ENCODE data around the gene ELF4. TPM values are rescaled to one million over a fixed set of nuclear protein-coding genes. Genes with fewer than 3 reads are reported as not detected.

ELF4 gene
- total RNA-seq, 1 experiment from 2014 or later: 0.81 TPM

DNA sequence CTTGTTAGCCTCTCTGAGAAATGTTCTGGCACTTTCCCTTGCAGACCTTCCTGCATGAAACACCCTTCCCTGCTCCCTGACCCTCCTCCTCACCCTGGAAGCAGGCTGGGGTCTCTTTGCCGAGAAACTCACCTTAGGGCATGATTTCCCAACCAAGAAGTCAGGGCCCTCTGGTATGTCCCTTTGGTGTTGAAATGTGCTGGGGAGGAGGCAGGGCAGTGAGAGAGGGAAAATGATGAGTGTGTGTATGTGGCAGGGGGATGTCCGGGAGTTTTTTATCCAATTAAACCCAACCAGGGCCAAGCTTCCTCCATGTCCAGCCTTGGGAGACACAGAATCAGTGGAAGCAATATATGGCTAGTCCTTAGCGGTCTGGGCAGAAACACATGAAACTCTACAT is 5.1 kb downstream of the ELF4 start:
- no peak overlapping the region for H3K27ac ChIP-seq (ENCODE audit: insufficient read length, low read depth, low read length)
- WGBS (ENCODE audit: extremely low coverage, insufficient read length, low lambda C conversion rate): no CpG with 5 or more reads among the region's 3 CpGs
- H2BK15ac ChIP-seq (ENCODE audit: low read depth, low read length): no peak overlapping the region
- H3K56ac ChIP-seq (ENCODE audit: insufficient read length, low read depth, low read length): no peak overlapping the region
- no peak overlapping the region for H3K9ac ChIP-seq (ENCODE audit: extremely low read depth, insufficient read length, low read length)
- 0 out of 7 replicates have a peak, but pooled peaks cover 0 to 2% (median 0%) of the 10 kb centered on the region in 3 experiments for H3K36me3 Mint-ChIP-seq (ENCODE audit: insufficient read depth in 1 of 3, low read depth in 3 of 3)
- no peak overlapping the region for H3K4me2 ChIP-seq (ENCODE audit: insufficient read depth, insufficient read length, low read length)
- H3K4me1 ChIP-seq (ENCODE audit: insufficient read depth, low read length): no peaks in the 10 kb centered on the region
- no peak overlapping the region for H2BK120ac ChIP-seq (ENCODE audit: low read depth, low read length, poor library complexity, severe bottlenecking)
- H4K20me1 ChIP-seq (ENCODE audit: control insufficient read depth, insufficient read depth, insufficient read length): no peaks in the 10 kb centered on the region
- peaks cover 35% of the 10 kb centered on the region for H3K27me3 Mint-ChIP-seq (ENCODE audit: low read depth)
- no peak overlapping the region for H3K27ac Mint-ChIP-seq
- H2BK12ac ChIP-seq (ENCODE audit: insufficient read length, low read depth, low read length): no peak overlapping the region
- no peaks in the 10 kb centered on the region for H3K79me2 ChIP-seq (ENCODE audit: insufficient read depth, low read length)
- H3K23ac ChIP-seq (ENCODE audit: insufficient read length, low read depth, low read length): no peak overlapping the region
- H3K23me2 ChIP-seq (ENCODE audit: insufficient read length, low read depth, low read length, poor library complexity, severe bottlenecking): no peaks in the 10 kb centered on the region
- no peak overlapping the region for H3K18ac ChIP-seq (ENCODE audit: insufficient read length, low read depth, low read length)
- H3K4me1 Mint-ChIP-seq: peaks cover 3 to 22% of the 10 kb centered on the region in 2 experiments
- H3K4me3 Mint-ChIP-seq: no peak overlapping the region
- no peaks in the 10 kb centered on the region for H3K79me1 ChIP-seq (ENCODE audit: insufficient read depth, low read depth, low read length, poor library complexity, severe bottlenecking)
- H3T11ph ChIP-seq (ENCODE audit: low read length): no peak overlapping the region
- no peak overlapping the region for H2BK20ac ChIP-seq (ENCODE audit: low read depth, low read length, poor library complexity, severe bottlenecking)
- peaks cover 16% of the 10 kb centered on the region for H3K9me3 ChIP-seq (ENCODE audit: control insufficient read depth, low read depth, low read length)
- no peak overlapping the region for H4K8ac ChIP-seq (replicated peaks; ENCODE audit: insufficient read length, low read depth, low read length)
- DNase-seq: no peak
- no peak overlapping the region for H4K5ac ChIP-seq (ENCODE audit: insufficient read length, low read depth, low read length)
- H2BK5ac ChIP-seq (ENCODE audit: insufficient read length, low read length): no peak overlapping the region
- TF ChIP-seq, protein P1, sequence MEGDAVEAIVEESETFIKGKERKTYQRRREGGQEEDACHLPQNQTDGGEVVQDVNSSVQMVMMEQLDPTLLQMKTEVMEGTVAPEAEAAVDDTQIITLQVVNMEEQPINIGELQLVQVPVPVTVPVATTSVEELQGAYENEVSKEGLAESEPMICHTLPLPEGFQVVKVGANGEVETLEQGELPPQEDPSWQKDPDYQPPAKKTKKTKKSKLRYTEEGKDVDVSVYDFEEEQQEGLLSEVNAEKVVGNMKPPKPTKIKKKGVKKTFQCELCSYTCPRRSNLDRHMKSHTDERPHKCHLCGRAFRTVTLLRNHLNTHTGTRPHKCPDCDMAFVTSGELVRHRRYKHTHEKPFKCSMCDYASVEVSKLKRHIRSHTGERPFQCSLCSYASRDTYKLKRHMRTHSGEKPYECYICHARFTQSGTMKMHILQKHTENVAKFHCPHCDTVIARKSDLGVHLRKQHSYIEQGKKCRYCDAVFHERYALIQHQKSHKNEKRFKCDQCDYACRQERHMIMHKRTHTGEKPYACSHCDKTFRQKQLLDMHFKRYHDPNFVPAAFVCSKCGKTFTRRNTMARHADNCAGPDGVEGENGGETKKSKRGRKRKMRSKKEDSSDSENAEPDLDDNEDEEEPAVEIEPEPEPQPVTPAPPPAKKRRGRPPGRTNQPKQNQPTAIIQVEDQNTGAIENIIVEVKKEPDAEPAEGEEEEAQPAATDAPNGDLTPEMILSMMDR (conservative IDR thresholded peaks at IDR 0.05): no peak
- H3K4ac ChIP-seq (ENCODE audit: low read depth, low read length): no peak overlapping the region
- no peak overlapping the region for H4K91ac ChIP-seq (ENCODE audit: insufficient read length, low read depth, low read length)
- peaks cover 12% of the 10 kb centered on the region; the same call in 1 of the 2 replicates for H3K27me3 ChIP-seq (ENCODE audit: insufficient read depth, low read length)
- H2AFZ ChIP-seq (ENCODE audit: low read length): no peak overlapping the region
- H2AK5ac ChIP-seq (ENCODE audit: insufficient read length, low read length): no peak overlapping the region
- no peak overlapping the region for H3K14ac ChIP-seq (ENCODE audit: insufficient read depth, low read length)
- H3K9me3 Mint-ChIP-seq: peaks cover 0 to 75% of the 10 kb centered on the region in 2 experiments; a peak in 2 of 5 replicates

Measured in H9 (cell line).